ENCODE data around the gene INPP5E.

Gene INPP5E

DNA sequence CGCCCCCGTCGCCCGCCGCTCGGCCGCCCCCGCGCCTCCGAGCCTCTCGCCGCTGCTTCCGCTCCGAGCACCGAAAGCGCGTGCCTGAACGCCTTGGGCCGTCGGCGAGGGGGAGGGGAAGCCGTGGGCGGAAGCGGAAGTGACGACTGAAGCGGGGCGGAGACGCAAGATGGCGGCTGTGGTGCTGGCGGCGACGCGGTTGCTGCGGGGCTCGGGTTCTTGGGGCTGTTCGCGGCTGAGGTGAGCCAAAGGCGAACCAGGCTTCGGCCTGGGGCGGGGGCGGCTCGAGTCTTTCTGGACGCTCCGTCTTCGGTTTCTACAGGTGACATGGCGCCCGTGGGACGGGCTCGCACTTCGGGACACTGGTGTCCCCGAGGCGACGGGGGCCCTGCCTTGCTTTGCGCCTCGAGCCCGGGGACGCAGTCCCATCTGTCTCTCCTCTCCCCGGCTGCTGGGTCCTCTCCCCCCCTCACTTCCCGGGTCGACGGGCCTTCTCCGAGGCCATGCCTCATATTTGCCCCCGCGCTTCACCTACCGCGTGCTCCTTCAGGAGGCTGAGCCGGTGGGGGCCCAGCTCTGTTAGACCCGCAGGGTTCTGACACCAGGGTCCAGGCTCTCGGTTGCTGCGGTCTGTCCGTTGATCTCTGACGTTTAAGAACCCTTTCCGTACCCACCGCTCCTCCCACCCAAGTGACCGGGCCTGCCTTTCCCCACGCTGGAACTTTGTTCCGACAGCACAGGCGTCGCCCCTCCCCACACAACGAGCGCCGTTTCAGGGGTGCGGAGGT, 29.0 kb downstream of the INPP5E start, which contains the start of the genes ENTR1 and PMPCA (continued):
- TF ChIP-seq, protein P1, sequence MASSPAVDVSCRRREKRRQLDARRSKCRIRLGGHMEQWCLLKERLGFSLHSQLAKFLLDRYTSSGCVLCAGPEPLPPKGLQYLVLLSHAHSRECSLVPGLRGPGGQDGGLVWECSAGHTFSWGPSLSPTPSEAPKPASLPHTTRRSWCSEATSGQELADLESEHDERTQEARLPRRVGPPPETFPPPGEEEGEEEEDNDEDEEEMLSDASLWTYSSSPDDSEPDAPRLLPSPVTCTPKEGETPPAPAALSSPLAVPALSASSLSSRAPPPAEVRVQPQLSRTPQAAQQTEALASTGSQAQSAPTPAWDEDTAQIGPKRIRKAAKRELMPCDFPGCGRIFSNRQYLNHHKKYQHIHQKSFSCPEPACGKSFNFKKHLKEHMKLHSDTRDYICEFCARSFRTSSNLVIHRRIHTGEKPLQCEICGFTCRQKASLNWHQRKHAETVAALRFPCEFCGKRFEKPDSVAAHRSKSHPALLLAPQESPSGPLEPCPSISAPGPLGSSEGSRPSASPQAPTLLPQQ (tag by site-specific recombination; IDR thresholded peaks at IDR 0.05): peak; percentile 58; the same call in 1 of the 2 replicates
- TF ChIP-seq ZNF404 (tag by site-specific recombination; IDR thresholded peaks at IDR 0.05) (no peak), ZNF626 (tag by site-specific recombination; IDR thresholded peaks at IDR 0.05) (no peak), ZNF133 (tag by site-specific recombination; IDR thresholded peaks at IDR 0.05) (no peak), ZBTB20 (tag by site-specific recombination; IDR thresholded peaks at IDR 0.05) (peak; percentile 81), ZNF837 (tag by site-specific recombination; IDR thresholded peaks at IDR 0.05) (no peak), MEIS1 (CRISPR knock-in tag; IDR thresholded peaks at IDR 0.05; ENCODE audit: borderline replicate concordance) (no peak), ZNF624 (tag by site-specific recombination; IDR thresholded peaks at IDR 0.05) (no peak), ZNF19 (tag by site-specific recombination; IDR thresholded peaks at IDR 0.05; ENCODE audit: low read depth) (no peak), ZNF510 (tag by site-specific recombination; IDR thresholded peaks at IDR 0.05; ENCODE audit: insufficient replicate concordance) (no peak), ZNF24 (tag by site-specific recombination; IDR thresholded peaks at IDR 0.05) (no peak), ZNF16 (tag by site-specific recombination; IDR thresholded peaks at IDR 0.05; ENCODE audit: low read depth) (no peak), ZNF670 (tag by site-specific recombination; IDR thresholded peaks at IDR 0.05; ENCODE audit: low read depth) (no peak), ZNF112 (tag by site-specific recombination; IDR thresholded peaks at IDR 0.05) (no peak), SP3 (tag by site-specific recombination; IDR thresholded peaks at IDR 0.05) (peak; percentile 85), ZBTB8A (tag by site-specific recombination; IDR thresholded peaks at IDR 0.05) (peak; percentile 43; the same call in 1 of the 2 replicates)
- TF ChIP-seq, protein P2, sequence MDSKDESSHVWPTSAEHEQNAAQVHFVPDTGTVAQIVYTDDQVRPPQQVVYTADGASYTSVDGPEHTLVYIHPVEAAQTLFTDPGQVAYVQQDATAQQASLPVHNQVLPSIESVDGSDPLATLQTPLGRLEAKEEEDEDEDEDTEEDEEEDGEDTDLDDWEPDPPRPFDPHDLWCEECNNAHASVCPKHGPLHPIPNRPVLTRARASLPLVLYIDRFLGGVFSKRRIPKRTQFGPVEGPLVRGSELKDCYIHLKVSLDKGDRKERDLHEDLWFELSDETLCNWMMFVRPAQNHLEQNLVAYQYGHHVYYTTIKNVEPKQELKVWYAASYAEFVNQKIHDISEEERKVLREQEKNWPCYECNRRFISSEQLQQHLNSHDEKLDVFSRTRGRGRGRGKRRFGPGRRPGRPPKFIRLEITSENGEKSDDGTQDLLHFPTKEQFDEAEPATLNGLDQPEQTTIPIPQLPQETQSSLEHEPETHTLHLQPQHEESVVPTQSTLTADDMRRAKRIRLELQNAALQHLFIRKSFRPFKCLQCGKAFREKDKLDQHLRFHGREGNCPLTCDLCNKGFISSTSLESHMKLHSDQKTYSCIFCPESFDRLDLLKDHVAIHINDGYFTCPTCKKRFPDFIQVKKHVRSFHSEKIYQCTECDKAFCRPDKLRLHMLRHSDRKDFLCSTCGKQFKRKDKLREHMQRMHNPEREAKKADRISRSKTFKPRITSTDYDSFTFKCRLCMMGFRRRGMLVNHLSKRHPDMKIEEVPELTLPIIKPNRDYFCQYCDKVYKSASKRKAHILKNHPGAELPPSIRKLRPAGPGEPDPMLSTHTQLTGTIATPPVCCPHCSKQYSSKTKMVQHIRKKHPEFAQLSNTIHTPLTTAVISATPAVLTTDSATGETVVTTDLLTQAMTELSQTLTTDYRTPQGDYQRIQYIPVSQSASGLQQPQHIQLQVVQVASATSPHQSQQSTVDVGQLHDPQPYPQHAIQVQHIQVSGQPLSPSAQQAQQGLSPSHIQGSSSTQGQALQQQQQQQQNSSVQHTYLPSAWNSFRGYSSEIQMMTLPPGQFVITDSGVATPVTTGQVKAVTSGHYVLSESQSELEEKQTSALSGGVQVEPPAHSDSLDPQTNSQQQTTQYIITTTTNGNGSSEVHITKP (tag by site-specific recombination; IDR thresholded peaks at IDR 0.05): no peak
- TF ChIP-seq, protein P3, sequence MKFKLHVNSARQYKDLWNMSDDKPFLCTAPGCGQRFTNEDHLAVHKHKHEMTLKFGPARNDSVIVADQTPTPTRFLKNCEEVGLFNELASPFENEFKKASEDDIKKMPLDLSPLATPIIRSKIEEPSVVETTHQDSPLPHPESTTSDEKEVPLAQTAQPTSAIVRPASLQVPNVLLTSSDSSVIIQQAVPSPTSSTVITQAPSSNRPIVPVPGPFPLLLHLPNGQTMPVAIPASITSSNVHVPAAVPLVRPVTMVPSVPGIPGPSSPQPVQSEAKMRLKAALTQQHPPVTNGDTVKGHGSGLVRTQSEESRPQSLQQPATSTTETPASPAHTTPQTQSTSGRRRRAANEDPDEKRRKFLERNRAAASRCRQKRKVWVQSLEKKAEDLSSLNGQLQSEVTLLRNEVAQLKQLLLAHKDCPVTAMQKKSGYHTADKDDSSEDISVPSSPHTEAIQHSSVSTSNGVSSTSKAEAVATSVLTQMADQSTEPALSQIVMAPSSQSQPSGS (tag by site-specific recombination; IDR thresholded peaks at IDR 0.05; ENCODE audit: low read depth): no peak
- TF ChIP-seq, protein P4, sequence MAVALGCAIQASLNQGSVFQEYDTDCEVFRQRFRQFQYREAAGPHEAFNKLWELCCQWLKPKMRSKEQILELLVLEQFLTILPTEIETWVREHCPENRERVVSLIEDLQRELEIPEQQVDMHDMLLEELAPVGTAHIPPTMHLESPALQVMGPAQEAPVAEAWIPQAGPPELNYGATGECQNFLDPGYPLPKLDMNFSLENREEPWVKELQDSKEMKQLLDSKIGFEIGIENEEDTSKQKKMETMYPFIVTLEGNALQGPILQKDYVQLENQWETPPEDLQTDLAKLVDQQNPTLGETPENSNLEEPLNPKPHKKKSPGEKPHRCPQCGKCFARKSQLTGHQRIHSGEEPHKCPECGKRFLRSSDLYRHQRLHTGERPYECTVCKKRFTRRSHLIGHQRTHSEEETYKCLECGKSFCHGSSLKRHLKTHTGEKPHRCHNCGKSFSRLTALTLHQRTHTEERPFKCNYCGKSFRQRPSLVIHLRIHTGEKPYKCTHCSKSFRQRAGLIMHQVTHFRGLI (tag by site-specific recombination; IDR thresholded peaks at IDR 0.05): no peak
- TF ChIP-seq, protein P5, sequence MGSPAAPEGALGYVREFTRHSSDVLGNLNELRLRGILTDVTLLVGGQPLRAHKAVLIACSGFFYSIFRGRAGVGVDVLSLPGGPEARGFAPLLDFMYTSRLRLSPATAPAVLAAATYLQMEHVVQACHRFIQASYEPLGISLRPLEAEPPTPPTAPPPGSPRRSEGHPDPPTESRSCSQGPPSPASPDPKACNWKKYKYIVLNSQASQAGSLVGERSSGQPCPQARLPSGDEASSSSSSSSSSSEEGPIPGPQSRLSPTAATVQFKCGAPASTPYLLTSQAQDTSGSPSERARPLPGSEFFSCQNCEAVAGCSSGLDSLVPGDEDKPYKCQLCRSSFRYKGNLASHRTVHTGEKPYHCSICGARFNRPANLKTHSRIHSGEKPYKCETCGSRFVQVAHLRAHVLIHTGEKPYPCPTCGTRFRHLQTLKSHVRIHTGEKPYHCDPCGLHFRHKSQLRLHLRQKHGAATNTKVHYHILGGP (tag by site-specific recombination; IDR thresholded peaks at IDR 0.05): no peak
- TF ChIP-seq, protein P6, sequence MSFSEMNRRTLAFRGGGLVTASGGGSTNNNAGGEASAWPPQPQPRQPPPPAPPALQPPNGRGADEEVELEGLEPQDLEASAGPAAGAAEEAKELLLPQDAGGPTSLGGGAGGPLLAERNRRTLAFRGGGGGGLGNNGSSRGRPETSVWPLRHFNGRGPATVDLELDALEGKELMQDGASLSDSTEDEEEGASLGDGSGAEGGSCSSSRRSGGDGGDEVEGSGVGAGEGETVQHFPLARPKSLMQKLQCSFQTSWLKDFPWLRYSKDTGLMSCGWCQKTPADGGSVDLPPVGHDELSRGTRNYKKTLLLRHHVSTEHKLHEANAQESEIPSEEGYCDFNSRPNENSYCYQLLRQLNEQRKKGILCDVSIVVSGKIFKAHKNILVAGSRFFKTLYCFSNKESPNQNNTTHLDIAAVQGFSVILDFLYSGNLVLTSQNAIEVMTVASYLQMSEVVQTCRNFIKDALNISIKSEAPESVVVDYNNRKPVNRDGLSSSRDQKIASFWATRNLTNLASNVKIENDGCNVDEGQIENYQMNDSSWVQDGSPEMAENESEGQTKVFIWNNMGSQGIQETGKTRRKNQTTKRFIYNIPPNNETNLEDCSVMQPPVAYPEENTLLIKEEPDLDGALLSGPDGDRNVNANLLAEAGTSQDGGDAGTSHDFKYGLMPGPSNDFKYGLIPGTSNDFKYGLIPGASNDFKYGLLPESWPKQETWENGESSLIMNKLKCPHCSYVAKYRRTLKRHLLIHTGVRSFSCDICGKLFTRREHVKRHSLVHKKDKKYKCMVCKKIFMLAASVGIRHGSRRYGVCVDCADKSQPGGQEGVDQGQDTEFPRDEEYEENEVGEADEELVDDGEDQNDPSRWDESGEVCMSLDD (tag by site-specific recombination; IDR thresholded peaks at IDR 0.05): peak; percentile 53; the same call in 1 of the 2 replicates
- TF ChIP-seq, protein P7, sequence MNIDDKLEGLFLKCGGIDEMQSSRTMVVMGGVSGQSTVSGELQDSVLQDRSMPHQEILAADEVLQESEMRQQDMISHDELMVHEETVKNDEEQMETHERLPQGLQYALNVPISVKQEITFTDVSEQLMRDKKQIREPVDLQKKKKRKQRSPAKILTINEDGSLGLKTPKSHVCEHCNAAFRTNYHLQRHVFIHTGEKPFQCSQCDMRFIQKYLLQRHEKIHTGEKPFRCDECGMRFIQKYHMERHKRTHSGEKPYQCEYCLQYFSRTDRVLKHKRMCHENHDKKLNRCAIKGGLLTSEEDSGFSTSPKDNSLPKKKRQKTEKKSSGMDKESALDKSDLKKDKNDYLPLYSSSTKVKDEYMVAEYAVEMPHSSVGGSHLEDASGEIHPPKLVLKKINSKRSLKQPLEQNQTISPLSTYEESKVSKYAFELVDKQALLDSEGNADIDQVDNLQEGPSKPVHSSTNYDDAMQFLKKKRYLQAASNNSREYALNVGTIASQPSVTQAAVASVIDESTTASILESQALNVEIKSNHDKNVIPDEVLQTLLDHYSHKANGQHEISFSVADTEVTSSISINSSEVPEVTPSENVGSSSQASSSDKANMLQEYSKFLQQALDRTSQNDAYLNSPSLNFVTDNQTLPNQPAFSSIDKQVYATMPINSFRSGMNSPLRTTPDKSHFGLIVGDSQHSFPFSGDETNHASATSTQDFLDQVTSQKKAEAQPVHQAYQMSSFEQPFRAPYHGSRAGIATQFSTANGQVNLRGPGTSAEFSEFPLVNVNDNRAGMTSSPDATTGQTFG (tag by site-specific recombination; IDR thresholded peaks at IDR 0.05; ENCODE audit: borderline replicate concordance): no peak

All from HEK293 (cell line).